Ovary (tissue), 9 donors: ENCODE measurements around the gene UBAC1. TPM values are rescaled to one million over a fixed set of nuclear protein-coding genes. Genes with fewer than 3 reads are reported as not detected.

ENCODE experiments used
- DNase-seq, 5 donors: peaks; one replicate each; pipeline ENCODE4 v3.0.0-alpha.2; 2019 to 2020
- H3K27ac ChIP-seq, 2 donors: fragments of 200-600 bp; one replicate each; pipeline versions ENCODE4 v1.5.1 to v1.8.0; 2019 to 2022
- H3K27me3 ChIP-seq: fragments of 200-600 bp; one replicate; pipeline ENCODE4 v1.8.0; 2022
- H3K36me3 ChIP-seq: fragments of 200-600 bp; sonication (generic); one replicate; pipeline ENCODE4 v1.5.1; 2019
- H3K4me1 ChIP-seq: one replicate; pipeline ENCODE4 v1.8.1; 2013; ENCODE audit warnings: mild to moderate bottlenecking, moderate library complexity; ENCODE audit not compliant: insufficient read depth
- H3K4me3 ChIP-seq: fragments of 200-600 bp; sonication (generic); one replicate; pipeline ENCODE4 v1.5.1; 2017
- H3K9me3 ChIP-seq, 2 donors: fragments of 200-600 bp in 1 of 2; sonication (generic) in 1 of 2; one replicate each; pipeline versions ENCODE4 v1.5.1 to v1.8.1; 2013 to 2019; ENCODE audit warnings: mild to moderate bottlenecking in 1 of 2, moderate library complexity in 1 of 2
- EP300 ChIP-seq: sonication (generic); formaldehyde crosslinking; IDR thresholded peaks from one replicate; pipeline ENCODE4 v1.6.1; 2017; ENCODE audit warnings: antibody characterized with exemption
- POLR2A ChIP-seq: fragments of 450-650 bp; IDR thresholded peaks from one replicate; pipeline ENCODE4 v1.6.1; 2017; ENCODE audit warnings: antibody characterized with exemption, mild to moderate bottlenecking, moderate library complexity
- WGBS, 3 donors: extraction: QIAGEN DNeasy Blood & Tissue Kit in 1 of 3; methylation state at CpG; one replicate each; pipeline versions ENCODE4 v1.1.5 to v1.1.7; 2013 to 2017; 5-methylcytosine and 5-hydroxymethylcytosine counted together
- intact Hi-C, 4 donors: fragments of 100-400 bp; cut with DNase I; formaldehyde crosslinking; loops; one replicate each; pipeline versions ENCODE4 v1.11.0 to v1.15.1; 2022 to 2023
- polyA plus RNA-seq, 2 donors: library from polyadenylated mRNA; stranded (reverse); fragments of 200-250 nt in 1 of 2; fragments of 350-450 nt in 1 of 2; fragmentation: Illumina TruSeq in 1 of 2; extraction: RNeasy Lipid Tissue Mini Kit (QIAGEN cat#74804) in 1 of 2; gene quantifications; one replicate each; pipeline ENCODE4 v1.2.3, GENCODE V29; 2013 to 2014
- total RNA-seq, 7 donors: library from RNA; depleted of rRNA in 2 of 7; stranded (reverse); fragments of >200 nt in 2 of 7; fragmentation: NEBNext Ultra II Directional in 3 of 7; extraction: Animal tissue kit (Norgen Biotek cat#: 25700) in 3 of 7; gene quantifications; one replicate each; pipeline versions ENCODE4 v1.1.0 to v1.2.4, GENCODE V29; 2016 to 2023
- TF ChIP-seq, protein P1 (sequence below), 3 donors: fragments of 450-650 bp in 2 of 3; fragments of 200-600 bp in 1 of 3; IDR thresholded peaks; one replicate each; pipeline versions ENCODE4 v1.5.1 to v1.8.0; 2016 to 2022; ENCODE audit warnings: antibody characterized with exemption in 3 of 3, mild to moderate bottlenecking in 1 of 3
- donor health status: DM: no; HTN: no; CAD: no; lungs with moderate emphysema.
- donor health status: DM: no; HTN: no; CAD: no.
- donor health status: Bipolar disorder and iron deficiency.
- donor health status: DM: yes; HTN: yes; CAD: no.
- donor health status: DM: no; HTN: no; CAD: no.
- donor health status: DM: yes; HTN: yes; CAD: no.

Gene UBAC1
- total and polyA plus RNA-seq, 9 donors = 19.7 to 42.0 (median 33.4) TPM

DNA sequence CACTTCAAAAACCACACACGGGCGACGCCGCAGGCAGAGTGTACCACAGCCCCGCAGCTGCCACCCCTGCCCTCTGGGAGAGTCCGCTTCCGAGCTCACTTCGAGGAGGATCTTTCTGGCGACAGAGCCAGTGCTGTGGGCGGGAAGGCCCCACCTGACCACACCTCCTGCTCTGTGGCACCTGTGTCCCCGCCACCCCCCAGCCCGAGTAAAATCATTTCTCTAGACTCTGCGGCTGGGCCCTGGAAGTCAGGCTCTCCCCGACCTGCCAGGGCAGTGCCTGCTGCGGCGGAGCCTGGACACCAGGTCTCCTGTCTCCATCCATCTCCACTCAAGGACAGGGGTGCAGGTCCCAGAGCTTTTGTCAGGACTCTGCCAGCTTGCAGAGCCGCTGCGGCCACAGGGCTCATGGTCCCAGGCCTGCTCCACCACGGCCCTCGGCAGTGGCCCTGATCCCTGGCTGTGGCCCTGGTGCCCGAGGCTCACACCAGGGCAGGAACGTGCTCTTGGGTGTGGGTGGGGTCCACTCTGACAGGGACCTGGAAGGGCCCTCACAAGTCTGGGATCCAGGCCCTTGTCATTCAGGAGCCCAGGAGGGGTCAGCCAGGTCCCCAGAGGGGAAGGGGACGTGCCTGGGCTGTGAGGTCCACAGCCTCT is 33.0 kb downstream of the UBAC1 start:
- 88 to 93% (median 90%) methylated on average over 19 to 23 of the region's 23 CpGs for WGBS, 3 donors
- Histone ChIP-seq H3K9me3 (no peaks in the 10 kb centered on the region), H3K27me3 (no peaks in the 10 kb centered on the region), H3K36me3 (no peaks in the 10 kb centered on the region), H3K27ac (no peak overlapping the region), H3K4me1 (no peaks in the 10 kb centered on the region), H3K4me3 (no peak overlapping the region)
- DNase-seq = no peak
- intact Hi-C loops = no loop called here
- TF ChIP-seq, protein P1, sequence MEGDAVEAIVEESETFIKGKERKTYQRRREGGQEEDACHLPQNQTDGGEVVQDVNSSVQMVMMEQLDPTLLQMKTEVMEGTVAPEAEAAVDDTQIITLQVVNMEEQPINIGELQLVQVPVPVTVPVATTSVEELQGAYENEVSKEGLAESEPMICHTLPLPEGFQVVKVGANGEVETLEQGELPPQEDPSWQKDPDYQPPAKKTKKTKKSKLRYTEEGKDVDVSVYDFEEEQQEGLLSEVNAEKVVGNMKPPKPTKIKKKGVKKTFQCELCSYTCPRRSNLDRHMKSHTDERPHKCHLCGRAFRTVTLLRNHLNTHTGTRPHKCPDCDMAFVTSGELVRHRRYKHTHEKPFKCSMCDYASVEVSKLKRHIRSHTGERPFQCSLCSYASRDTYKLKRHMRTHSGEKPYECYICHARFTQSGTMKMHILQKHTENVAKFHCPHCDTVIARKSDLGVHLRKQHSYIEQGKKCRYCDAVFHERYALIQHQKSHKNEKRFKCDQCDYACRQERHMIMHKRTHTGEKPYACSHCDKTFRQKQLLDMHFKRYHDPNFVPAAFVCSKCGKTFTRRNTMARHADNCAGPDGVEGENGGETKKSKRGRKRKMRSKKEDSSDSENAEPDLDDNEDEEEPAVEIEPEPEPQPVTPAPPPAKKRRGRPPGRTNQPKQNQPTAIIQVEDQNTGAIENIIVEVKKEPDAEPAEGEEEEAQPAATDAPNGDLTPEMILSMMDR (IDR thresholded peaks at IDR 0.05) = no peak
- no peak for TF ChIP-seq EP300
- no peak for TF ChIP-seq POLR2A

DNA sequence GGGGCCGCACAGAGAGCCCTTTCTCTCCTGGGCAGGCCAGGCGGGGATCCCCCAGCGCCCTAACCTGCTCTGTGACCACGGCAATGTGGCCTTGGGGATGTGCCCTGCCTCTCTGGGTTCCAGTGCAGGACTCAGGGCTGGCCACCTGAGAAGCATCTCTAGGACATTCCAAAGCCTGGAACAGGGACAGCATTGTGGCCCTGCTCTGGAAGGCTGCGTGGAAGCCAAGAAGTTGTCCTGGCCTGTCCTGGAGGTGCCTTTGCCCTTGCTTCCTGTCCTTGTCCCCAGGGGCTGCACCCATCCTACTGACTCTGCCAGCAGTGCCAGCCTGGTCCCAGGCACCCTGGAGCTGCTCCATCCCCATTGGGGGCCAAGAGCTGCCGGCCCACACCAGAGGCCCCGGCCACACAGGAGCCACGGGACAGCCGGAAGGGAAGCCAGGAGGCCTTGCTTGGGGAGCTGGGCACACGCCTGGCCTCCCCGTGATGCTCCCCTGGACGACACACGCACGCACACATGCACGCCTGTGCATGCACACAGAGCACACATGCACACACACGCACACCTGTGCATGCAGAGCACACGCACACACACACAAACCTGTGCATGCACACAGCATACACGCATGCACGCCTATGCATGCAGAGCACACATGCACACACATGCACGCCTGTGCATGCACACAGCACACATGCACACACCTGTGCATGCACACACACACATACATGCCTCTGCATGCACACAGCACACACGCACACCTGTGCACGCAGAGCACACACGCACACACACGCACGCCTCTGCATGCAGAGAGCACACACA is 33.8 kb downstream of the UBAC1 start:
- Histone ChIP-seq H3K9me3 (no peaks in the 10 kb centered on the region), H3K36me3 (no peaks in the 10 kb centered on the region), H3K4me1 (no peaks in the 10 kb centered on the region), H3K4me3 (no peak overlapping the region), H3K27me3 (no peaks in the 10 kb centered on the region), H3K27ac (no peak overlapping the region)
- WGBS, 3 donors = 92 to 94% (median 92%) methylated on average over 24 to 25 of the region's 25 CpGs
- intact Hi-C loops = no loop called here
- no peak for TF ChIP-seq EP300
- TF ChIP-seq, protein P1 (IDR thresholded peaks at IDR 0.05) = no peak
- TF ChIP-seq POLR2A = no peak
- no peak for DNase-seq

DNA sequence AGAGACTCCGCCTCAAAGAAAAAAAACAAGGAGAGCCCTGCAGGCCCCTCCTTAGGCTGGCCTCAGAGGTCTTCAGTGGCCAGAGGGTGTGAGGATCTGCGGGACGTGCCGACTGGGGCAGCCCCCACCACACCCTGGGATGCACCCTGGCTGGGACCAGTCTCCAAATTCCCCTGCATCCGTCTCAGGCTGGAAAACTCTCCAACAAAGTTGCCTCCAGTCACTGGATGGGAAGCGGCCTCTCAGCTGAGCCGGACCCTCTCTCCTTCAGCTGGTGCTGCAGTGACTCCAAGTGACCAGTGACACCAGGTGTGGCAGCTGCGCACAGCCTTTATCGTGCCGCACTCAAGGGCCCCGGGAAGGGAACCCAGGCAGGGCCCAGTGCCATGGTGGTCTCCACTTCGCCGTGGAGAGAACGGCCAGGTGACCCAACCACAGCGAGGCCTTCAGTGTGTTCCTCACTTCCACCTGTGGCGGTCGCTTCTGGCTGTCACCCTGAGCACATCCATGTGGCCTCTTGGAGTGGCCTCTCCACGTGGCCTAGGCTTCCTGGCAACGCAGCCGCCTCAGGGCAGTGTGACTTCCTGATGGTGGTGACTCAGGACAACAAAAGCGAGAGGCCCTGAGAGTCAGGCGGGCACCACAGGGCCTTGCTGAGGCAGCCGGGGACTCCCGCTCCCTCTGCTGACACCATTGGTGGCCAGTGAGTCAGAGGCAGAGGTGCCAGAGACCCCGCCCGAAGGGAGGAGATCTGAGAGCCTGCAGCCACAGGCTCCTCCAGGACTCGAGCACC is 34.6 kb downstream of the UBAC1 start:
- no peak for TF ChIP-seq POLR2A
- TF ChIP-seq, protein P1 (IDR thresholded peaks at IDR 0.05) = no peak
- no peak for TF ChIP-seq EP300
- H3K9me3 ChIP-seq = no peaks in the 10 kb centered on the region
- H3K4me1 ChIP-seq = no peaks in the 10 kb centered on the region
- 81 to 84% (median 83%) methylated on average over 27 of the region's 27 CpGs for WGBS, 3 donors
- intact Hi-C loops = no loop called here
- no peak for DNase-seq
- no peak overlapping the region for H3K27ac ChIP-seq
- H3K36me3 ChIP-seq = no peaks in the 10 kb centered on the region
- no peaks in the 10 kb centered on the region for H3K27me3 ChIP-seq
- no peak overlapping the region for H3K4me3 ChIP-seq

DNA sequence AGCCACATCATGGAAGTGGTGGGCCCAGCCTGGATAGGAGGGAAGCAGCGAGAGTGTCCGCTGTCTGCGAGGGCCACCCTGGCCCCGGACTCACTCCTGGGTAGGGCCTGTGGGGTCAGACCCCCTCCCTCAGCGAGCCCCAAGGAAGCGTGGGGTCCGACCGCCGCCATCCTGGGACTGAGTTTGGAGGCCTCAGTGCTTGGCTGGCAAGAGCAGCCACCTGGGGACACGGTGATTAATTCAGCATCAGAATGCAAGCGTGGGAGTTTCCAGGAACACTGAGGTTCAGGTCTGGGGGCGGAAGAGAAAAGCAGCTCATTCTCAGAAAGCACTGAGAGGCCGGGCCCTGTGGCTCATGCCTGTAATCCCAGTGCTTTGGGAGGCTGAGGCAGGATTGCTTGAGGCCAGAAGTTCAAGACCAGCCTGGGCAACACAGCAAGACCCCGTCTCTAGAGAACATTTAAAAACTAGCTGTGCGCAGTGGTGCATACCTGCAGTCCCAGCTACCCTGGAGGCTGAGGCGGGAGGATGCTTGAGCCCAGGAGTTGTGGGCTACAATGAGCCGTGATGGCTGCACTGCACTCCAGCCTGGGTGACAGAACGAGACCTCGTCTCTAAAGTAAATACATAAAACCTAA is 35.6 kb downstream of the UBAC1 start:
- H3K9me3 ChIP-seq = no peaks in the 10 kb centered on the region
- no peak overlapping the region for H3K27ac ChIP-seq
- 81 to 85% (median 81%) methylated on average over 18 to 19 of the region's 19 CpGs for whole genome bisulfite sequencing, 3 donors
- intact Hi-C loops = no loop called here
- H3K4me3 ChIP-seq = no peak overlapping the region
- no peaks in the 10 kb centered on the region for H3K27me3 ChIP-seq
- DNase-seq = no peak
- TF ChIP-seq, protein P1 (IDR thresholded peaks at IDR 0.05) = no peak
- TF ChIP-seq POLR2A (no peak), EP300 (no peak)
- H3K4me1 ChIP-seq = no peaks in the 10 kb centered on the region
- H3K36me3 ChIP-seq = no peaks in the 10 kb centered on the region
